GM23338 (cell line): ENCODE data around the gene CD44. TPM values are rescaled to one million over a fixed set of nuclear protein-coding genes. Genes with fewer than 3 reads are reported as not detected.

Source experiments
- ATAC-seq: fragments of 200-7000 bp; cut with Tn5 transposase; 3 replicates; pipeline ENCODE4 v1.9.1; 2020
- DNase-seq: peaks from one replicate; pipeline ENCODE4 v3.0.0-alpha.2; 2015; ENCODE audit warnings: low spot score
- H2AFZ ChIP-seq: fragments of 200-600 bp; sonication (generic); 2 replicates; pipeline ENCODE4 v1.8.0; 2016; ENCODE audit warnings: antibody characterized with exemption, mild to moderate bottlenecking, moderate library complexity
- H3F3A ChIP-seq: fragments of 200-600 bp; sonication (generic); replicated peaks from 2 replicates; pipeline ENCODE4 v1.8.0; 2017; ENCODE audit warnings: antibody characterized with exemption, mixed run types, low read depth
- H3K27ac ChIP-seq: fragments of 200-600 bp; sonication (generic); 2 replicates; pipeline ENCODE4 v1.6.1; 2016; ENCODE audit warnings: low read depth
- H3K27me3 ChIP-seq: fragments of 200-600 bp; sonication (generic); 2 replicates; pipeline ENCODE4 v1.8.0; 2016; ENCODE audit warnings: mild to moderate bottlenecking, mixed run types, moderate library complexity; ENCODE audit not compliant: insufficient read depth
- H3K36me3 ChIP-seq: fragments of 200-600 bp; sonication (generic); 2 replicates; pipeline ENCODE4 v1.8.0; 2016; ENCODE audit warnings: mild to moderate bottlenecking; ENCODE audit not compliant: insufficient read depth
- H3K4me1 ChIP-seq: fragments of 200-600 bp; sonication (generic); 2 replicates; pipeline ENCODE4 v1.8.0; 2016; ENCODE audit warnings: mild to moderate bottlenecking, moderate library complexity; ENCODE audit not compliant: insufficient read depth
- H3K4me2 ChIP-seq: fragments of 200-600 bp; sonication (generic); 2 replicates; pipeline ENCODE4 v1.7.1; 2017; ENCODE audit warnings: mixed run types
- H3K4me3 ChIP-seq: fragments of 200-600 bp; sonication (generic); 2 replicates; pipeline ENCODE4 v1.6.1; 2016; ENCODE audit warnings: mixed run types
- H3K79me2 ChIP-seq: fragments of 200-600 bp; sonication (generic); replicated peaks from 2 replicates; pipeline ENCODE4 v1.8.0; 2017; ENCODE audit warnings: mild to moderate bottlenecking; ENCODE audit not compliant: insufficient read depth
- H3K9me2 ChIP-seq: fragments of 200-600 bp; sonication (generic); 2 replicates; pipeline ENCODE4 v1.8.0; 2017; ENCODE audit not compliant: insufficient read depth
- H4K20me1 ChIP-seq: fragments of 200-600 bp; sonication (generic); replicated peaks from 2 replicates; pipeline ENCODE4 v1.8.0; 2017; ENCODE audit warnings: mild to moderate bottlenecking; ENCODE audit not compliant: insufficient read depth
- H3K27ac Mint-ChIP-seq: 2 replicates; pipeline ENCODE4 v1.8.0; 2020; ENCODE audit warnings: inconsistent platforms, mild to moderate bottlenecking, moderate library complexity, mixed read lengths
- H3K27me3 Mint-ChIP-seq: 3 replicates; pipeline ENCODE4 v1.8.0; 2022; ENCODE audit warnings: low read depth, mild to moderate bottlenecking, moderate library complexity, mixed read lengths, inconsistent platforms; ENCODE audit not compliant: insufficient read depth, poor library complexity
- H3K36me3 Mint-ChIP-seq: 3 replicates; pipeline ENCODE4 v1.8.0; 2021; ENCODE audit warnings: low read depth, mild to moderate bottlenecking, inconsistent platforms, moderate library complexity, mixed read lengths
- H3K4me1 Mint-ChIP-seq: 3 replicates; pipeline ENCODE4 v1.8.0; 2020; ENCODE audit warnings: mild to moderate bottlenecking, inconsistent platforms, mixed read lengths
- H3K4me3 Mint-ChIP-seq: 3 replicates; pipeline ENCODE4 v1.8.0; 2021; ENCODE audit warnings: moderate library complexity, mild to moderate bottlenecking, inconsistent platforms, mixed read lengths
- H3K9me3 Mint-ChIP-seq: 3 replicates; pipeline ENCODE4 v1.8.0; 2020; ENCODE audit warnings: moderate library complexity, mild to moderate bottlenecking, inconsistent platforms, mixed read lengths
- CREB1 ChIP-seq: fragments of 250-450 bp; sonication (Bioruptor Pico); IDR thresholded peaks from 2 replicates; pipeline ENCODE4 v1.5.0; 2020; ENCODE audit warnings: low read depth, mild to moderate bottlenecking, moderate library complexity
- EZH2 ChIP-seq: fragments of 200-600 bp; sonication (generic); IDR thresholded peaks from one replicate; pipeline ENCODE4 v1.8.0; 2017; ENCODE audit warnings: antibody characterized with exemption, mild to moderate bottlenecking, low read depth; ENCODE audit not compliant: unreplicated experiment
- JUNB ChIP-seq: IDR thresholded peaks from one replicate; pipeline ENCODE4 v1.6.1; 2016; ENCODE audit warnings: antibody characterized with exemption; ENCODE audit not compliant: unreplicated experiment
- NANOG ChIP-seq: IDR thresholded peaks from 2 replicates; pipeline ENCODE4 v1.6.1; 2016; ENCODE audit warnings: antibody characterized with exemption, borderline replicate concordance
- STAT1 ChIP-seq: IDR thresholded peaks from one replicate; pipeline ENCODE4 v1.6.1; 2016; ENCODE audit warnings: antibody characterized with exemption; ENCODE audit not compliant: unreplicated experiment
- ZNF331 ChIP-seq: fragments of 250-450 bp; sonication (Bioruptor Pico); IDR thresholded peaks from 2 replicates; pipeline ENCODE4 v1.5.0; 2020; ENCODE audit warnings: low read depth, mild to moderate bottlenecking, moderate library complexity
- polyA plus RNA-seq: library from polyadenylated mRNA; unstranded; fragments of >200 nt; fragmentation: Nextera tagmentation; extraction: Ambion mirVana; gene quantifications from 2 replicates; pipeline ENCODE4 v1.2.1, GENCODE V29; 2016
- total RNA-seq: library from RNA; depleted of rRNA; stranded (reverse); fragments of >200 nt; shearing (Covaris generic); gene quantifications from 2 replicates; pipeline ENCODE4 v1.2.3, GENCODE V29; 2014
- TF ChIP-seq, protein P1 (sequence below): IDR thresholded peaks from 2 replicates; pipeline ENCODE4 v1.6.1; 2016; ENCODE audit warnings: antibody characterized with exemption
- TF ChIP-seq, protein P2 (sequence below), 2 experiments: fragments of 200-600 bp in 1 of 2; sonication (generic) in 1 of 2; conservative IDR thresholded peaks; 2 replicates each; pipeline versions ENCODE4 v1.5.1 to v1.6.1; 2016 to 2017; ENCODE audit warnings: antibody characterized with exemption in 2 of 2, low read depth in 2 of 2, mild to moderate bottlenecking in 2 of 2, moderate library complexity in 1 of 2

Gene CD44
- total and polyA plus RNA-seq, 2 experiments from 2014 or later: 4.0 to 10.1 TPM

DNA sequence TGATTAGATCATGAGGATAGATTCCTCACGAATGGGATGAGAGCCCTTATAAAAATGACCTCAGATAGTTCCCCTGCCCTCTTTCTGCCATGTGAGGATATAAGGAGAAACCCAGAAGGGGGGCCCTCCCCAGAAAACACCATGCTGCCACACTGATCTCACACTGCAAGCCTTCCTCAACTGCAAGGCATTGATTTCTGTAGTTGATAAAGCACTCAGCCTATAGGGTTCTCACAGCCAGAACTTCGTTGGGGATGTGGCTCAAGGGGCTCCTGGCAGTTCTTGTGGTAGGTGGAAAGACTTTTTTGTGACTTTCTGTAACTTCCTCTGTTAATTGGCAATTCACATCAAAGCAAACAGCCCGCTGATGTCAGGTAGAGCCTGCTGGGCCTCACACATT lies 108.9 kb downstream of the CD44 start:
- peaks cover 1% of the 10 kb centered on the region for H3K27me3 Mint-ChIP-seq
- ATAC-seq: no peak
- TF ChIP-seq, protein P1, sequence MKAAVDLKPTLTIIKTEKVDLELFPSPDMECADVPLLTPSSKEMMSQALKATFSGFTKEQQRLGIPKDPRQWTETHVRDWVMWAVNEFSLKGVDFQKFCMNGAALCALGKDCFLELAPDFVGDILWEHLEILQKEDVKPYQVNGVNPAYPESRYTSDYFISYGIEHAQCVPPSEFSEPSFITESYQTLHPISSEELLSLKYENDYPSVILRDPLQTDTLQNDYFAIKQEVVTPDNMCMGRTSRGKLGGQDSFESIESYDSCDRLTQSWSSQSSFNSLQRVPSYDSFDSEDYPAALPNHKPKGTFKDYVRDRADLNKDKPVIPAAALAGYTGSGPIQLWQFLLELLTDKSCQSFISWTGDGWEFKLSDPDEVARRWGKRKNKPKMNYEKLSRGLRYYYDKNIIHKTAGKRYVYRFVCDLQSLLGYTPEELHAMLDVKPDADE: no peak
- TF ChIP-seq ZNF331 (no peak), JUNB (no peak)
- Histone ChIP-seq H3F3A (no peaks in the 10 kb centered on the region), H3K27me3 (no peaks in the 10 kb centered on the region), H3K4me3 (no peak overlapping the region), H3K79me2 (no peaks in the 10 kb centered on the region), H2AFZ (no peak overlapping the region), H3K9me2 (no peaks in the 10 kb centered on the region), H3K27ac (no peak overlapping the region), H4K20me1 (no peaks in the 10 kb centered on the region), H3K4me2 (no peak overlapping the region), H3K36me3 (no peaks in the 10 kb centered on the region), H3K4me1 (no peaks in the 10 kb centered on the region)
- H3K4me1 Mint-ChIP-seq: no peaks in the 10 kb centered on the region
- H3K27ac Mint-ChIP-seq: no peak overlapping the region
- H3K36me3 Mint-ChIP-seq: no peaks in the 10 kb centered on the region
- H3K4me3 Mint-ChIP-seq: no peak overlapping the region
- DNase-seq: no peak
- H3K9me3 Mint-ChIP-seq: no peaks in the 10 kb centered on the region

DNA sequence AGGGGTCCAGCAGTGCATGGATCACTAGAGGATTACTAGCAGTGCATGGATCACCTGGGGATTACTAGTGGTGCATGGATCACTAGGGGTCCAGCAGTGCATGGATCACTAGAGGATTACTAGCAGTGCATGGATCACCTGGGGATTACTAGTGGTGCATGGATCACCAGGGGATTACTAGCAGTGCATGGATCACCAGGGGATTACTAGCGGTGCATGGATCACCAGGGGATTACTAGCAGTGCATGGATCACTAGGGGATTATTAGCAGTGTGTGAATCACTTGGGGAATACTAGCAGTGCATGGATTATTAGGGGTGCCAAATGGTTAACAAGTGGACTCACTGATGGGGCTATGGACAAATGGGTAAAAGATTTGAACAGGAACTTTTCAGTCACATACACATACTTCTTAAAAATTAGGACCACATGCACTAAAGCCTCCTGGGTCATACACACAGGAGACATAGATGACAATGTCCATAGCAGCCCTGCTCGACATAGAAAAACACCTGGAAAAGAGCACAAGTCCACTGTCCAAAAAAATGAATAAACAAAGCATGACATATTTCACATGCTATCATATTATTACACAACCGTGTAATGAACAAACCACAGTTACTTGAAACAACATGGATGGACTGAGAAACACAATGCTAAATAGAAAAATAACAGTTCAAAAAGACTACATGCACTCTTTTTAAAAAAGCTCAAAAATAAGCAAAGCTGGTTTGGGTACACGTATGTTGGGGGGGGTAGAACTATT lies 109.8 kb downstream of the CD44 start:
- H3K79me2 ChIP-seq: no peaks in the 10 kb centered on the region
- H3K4me1 Mint-ChIP-seq: no peaks in the 10 kb centered on the region
- H2AFZ ChIP-seq: no peak overlapping the region
- H3K4me3 ChIP-seq: no peak overlapping the region
- H3K4me3 Mint-ChIP-seq: no peak overlapping the region
- no peaks in the 10 kb centered on the region for H3K9me3 Mint-ChIP-seq
- H3K36me3 ChIP-seq: no peaks in the 10 kb centered on the region
- ATAC-seq (no peak), DNase-seq (no peak)
- no peaks in the 10 kb centered on the region for H3F3A ChIP-seq
- H3K9me2 ChIP-seq: no peaks in the 10 kb centered on the region
- H3K27ac Mint-ChIP-seq: no peak overlapping the region
- H3K27ac ChIP-seq: no peak overlapping the region
- peaks cover 1% of the 10 kb centered on the region for H3K27me3 Mint-ChIP-seq
- H3K4me2 ChIP-seq: no peak overlapping the region
- no peaks in the 10 kb centered on the region for H3K27me3 ChIP-seq
- TF ChIP-seq EZH2 (no peak), STAT1 (no peak), JUNB (no peak), NANOG (no peak), CREB1 (CRISPR knock-in tag) (no peak)
- TF ChIP-seq, protein P1: no peak
- TF ChIP-seq, protein P2, sequence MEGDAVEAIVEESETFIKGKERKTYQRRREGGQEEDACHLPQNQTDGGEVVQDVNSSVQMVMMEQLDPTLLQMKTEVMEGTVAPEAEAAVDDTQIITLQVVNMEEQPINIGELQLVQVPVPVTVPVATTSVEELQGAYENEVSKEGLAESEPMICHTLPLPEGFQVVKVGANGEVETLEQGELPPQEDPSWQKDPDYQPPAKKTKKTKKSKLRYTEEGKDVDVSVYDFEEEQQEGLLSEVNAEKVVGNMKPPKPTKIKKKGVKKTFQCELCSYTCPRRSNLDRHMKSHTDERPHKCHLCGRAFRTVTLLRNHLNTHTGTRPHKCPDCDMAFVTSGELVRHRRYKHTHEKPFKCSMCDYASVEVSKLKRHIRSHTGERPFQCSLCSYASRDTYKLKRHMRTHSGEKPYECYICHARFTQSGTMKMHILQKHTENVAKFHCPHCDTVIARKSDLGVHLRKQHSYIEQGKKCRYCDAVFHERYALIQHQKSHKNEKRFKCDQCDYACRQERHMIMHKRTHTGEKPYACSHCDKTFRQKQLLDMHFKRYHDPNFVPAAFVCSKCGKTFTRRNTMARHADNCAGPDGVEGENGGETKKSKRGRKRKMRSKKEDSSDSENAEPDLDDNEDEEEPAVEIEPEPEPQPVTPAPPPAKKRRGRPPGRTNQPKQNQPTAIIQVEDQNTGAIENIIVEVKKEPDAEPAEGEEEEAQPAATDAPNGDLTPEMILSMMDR (conservative IDR thresholded peaks at IDR 0.05; ENCODE audit: low read depth in 2 of 2): no peak
- H3K36me3 Mint-ChIP-seq: no peaks in the 10 kb centered on the region
- H3K4me1 ChIP-seq: no peaks in the 10 kb centered on the region
- no peaks in the 10 kb centered on the region for H4K20me1 ChIP-seq
